ENCODE measurements around the gene PXDC1. TPM values are rescaled to one million over a fixed set of nuclear protein-coding genes. Genes with fewer than 3 reads are reported as not detected.

PXDC1 gene
- total RNA-seq, 2 experiments from 2014 or later = 0.29 to 0.36 TPM

GRCh38 chr6:3739311-3739897 is 12.1 kb downstream of the PXDC1 start:
- ChIA-PET CTCF (no interaction called here), POLR2A (no interaction called here)
- no peaks in the 10 kb centered on the region for H3K9me3 Mint-ChIP-seq
- H3K4me1 Mint-ChIP-seq (ENCODE audit: low read depth) = peaks cover 7% of the 10 kb centered on the region
- intact Hi-C loops (cut with micrococcal nuclease) = no loop called here
- DNase-seq (no peak), ATAC-seq (no peak)
- no peak for TF ChIP-seq CTCF (IDR thresholded peaks at IDR 0.05)
- H3K27me3 Mint-ChIP-seq = peaks cover 8% of the 10 kb centered on the region
- H3K27ac Mint-ChIP-seq = no peak overlapping the region
- no peaks in the 10 kb centered on the region for H3K36me3 Mint-ChIP-seq (ENCODE audit: low read depth)
- no peak overlapping the region for H3K4me3 Mint-ChIP-seq

GRCh38 chr6:3738381-3739131 is 13.0 kb downstream of the PXDC1 start:
- CTCF ChIA-PET = no interaction called here
- H3K36me3 Mint-ChIP-seq (ENCODE audit: low read depth) = no peaks in the 10 kb centered on the region
- intact Hi-C loops (cut with micrococcal nuclease) = no loop called here
- ATAC-seq (no peak), DNase-seq (no peak)
- peaks cover 7% of the 10 kb centered on the region for H3K4me1 Mint-ChIP-seq (ENCODE audit: low read depth)
- no peaks in the 10 kb centered on the region for H3K9me3 Mint-ChIP-seq
- no peak overlapping the region for H3K27ac Mint-ChIP-seq
- POLR2A ChIA-PET = no interaction called here
- TF ChIP-seq CTCF (IDR thresholded peaks at IDR 0.05) = no peak
- H3K4me3 Mint-ChIP-seq = no peak overlapping the region
- peaks cover 12% of the 10 kb centered on the region for H3K27me3 Mint-ChIP-seq

GRCh38 chr6:3737831-3738210 is 13.7 kb downstream of the PXDC1 start:
- intact Hi-C loops (cut with micrococcal nuclease) = no loop called here
- no peak for DNase-seq
- Mint-ChIP-seq H3K9me3 (no peaks in the 10 kb centered on the region), H3K4me1 (ENCODE audit: low read depth) (peaks cover 7% of the 10 kb centered on the region), H3K27me3 (peaks cover 14% of the 10 kb centered on the region), H3K36me3 (ENCODE audit: low read depth) (no peaks in the 10 kb centered on the region), H3K4me3 (no peak overlapping the region), H3K27ac (no peak overlapping the region)
- no peak for ATAC-seq
- ChIA-PET POLR2A (no interaction called here), CTCF (no interaction called here)
- no peak for TF ChIP-seq CTCF (IDR thresholded peaks at IDR 0.05)

GRCh38 chr6:3737149-3737830 is 14.2 kb downstream of the PXDC1 start:
- H3K36me3 Mint-ChIP-seq (ENCODE audit: low read depth) = no peaks in the 10 kb centered on the region
- no peaks in the 10 kb centered on the region for H3K9me3 Mint-ChIP-seq
- no peak for TF ChIP-seq CTCF (IDR thresholded peaks at IDR 0.05)
- CTCF ChIA-PET = interaction anchor here (1.1 kb wide), 1 partner anchor 196 kb away, joined by 3 read pairs; no protein-coding TSS in a partner anchor
- H3K27ac Mint-ChIP-seq = no peak overlapping the region
- H3K4me1 Mint-ChIP-seq (ENCODE audit: low read depth) = peaks cover 5% of the 10 kb centered on the region
- DNase-seq (no peak), ATAC-seq (no peak)
- H3K4me3 Mint-ChIP-seq = no peak overlapping the region
- POLR2A ChIA-PET = no interaction called here
- intact Hi-C loops (cut with micrococcal nuclease) = no loop called here
- H3K27me3 Mint-ChIP-seq = peaks cover 16% of the 10 kb centered on the region
